Body of pancreas (tissue), 4 donors: Measurements from ENCODE around the gene L3MBTL2.

Source experiments
- CTCF ChIP-seq, 7 experiments: fragments of 450-650 bp in 4 of 7; fragments of 200-600 bp in 3 of 7; sonication (generic) in 3 of 7; IDR thresholded peaks; one replicate each; pipeline ENCODE4 v1.5.1; 2016 to 2019; ENCODE audit warnings: antibody characterized with exemption in 7 of 7
- POLR2A ChIP-seq, 3 donors: fragments of 450-650 bp; IDR thresholded peaks; one replicate each; pipeline ENCODE4 v1.6.1; 2016; ENCODE audit warnings: antibody characterized with exemption in 3 of 3, mild to moderate bottlenecking in 2 of 3

GRCh38 chr22:41222846-41223507, 17.9 kb downstream of the L3MBTL2 start:
- TF ChIP-seq POLR2A (IDR thresholded peaks at IDR 0.05), result no peak
- no peak for TF ChIP-seq CTCF (IDR thresholded peaks at IDR 0.05)
